PC-9 (cell line): ENCODE data around the gene SYAP1. TPM values are rescaled to one million over a fixed set of nuclear protein-coding genes. Genes with fewer than 3 reads are reported as not detected.

Experiments
- BruUV-seq: library from RNA; stranded (reverse); fragments of 400-500 nt; replicated peaks from 2 replicates; lab custom pipeline; 2021; lab: Mats Ljungman, UMichigan
- CTCF ChIA-PET: fragments of 300-600 bp; sonication (Branson Sonifier 250); formaldehyde crosslinking; loops from one replicate; lab custom pipeline; 2022; ENCODE audit warnings: antibody characterized with exemption; lab: Charles Lee
- POLR2A ChIA-PET: fragments of 300-600 bp; sonication (Branson Sonifier 250); formaldehyde crosslinking; loops from one replicate; lab custom pipeline; 2022; ENCODE audit warnings: antibody characterized with exemption; ENCODE audit not compliant: unreplicated experiment; lab: Charles Lee
- DNase-seq, 2 experiments: peaks; one replicate each; pipeline versions ENCODE4 v3.0.0 to v3.0.0-alpha.2; 2015 to 2022; ENCODE audit warnings: mixed read lengths in 1 of 2
- H2AFZ ChIP-seq: fragments of 200-600 bp; sonication (generic); 2 replicates; pipeline ENCODE4 v1.8.1; 2017; ENCODE audit warnings: antibody characterized with exemption
- H3F3A ChIP-seq: fragments of 200-600 bp; sonication (generic); 2 replicates; pipeline ENCODE4 v1.8.1; 2017; ENCODE audit warnings: antibody characterized with exemption, mild to moderate bottlenecking, low read depth; ENCODE audit not compliant: insufficient read depth
- H3K27ac ChIP-seq: fragments of 200-600 bp; sonication (generic); 2 replicates; pipeline ENCODE4 v1.6.1; 2016; ENCODE audit warnings: mixed run types
- H3K27me3 ChIP-seq: fragments of 200-600 bp; sonication (generic); 2 replicates; pipeline ENCODE4 v1.6.1; 2016; ENCODE audit warnings: low read depth, mixed run types; ENCODE audit not compliant: insufficient read depth
- H3K36me3 ChIP-seq: fragments of 200-600 bp; sonication (generic); 2 replicates; pipeline ENCODE4 v1.6.1; 2016; ENCODE audit warnings: low read depth, mixed run types
- H3K4me1 ChIP-seq: fragments of 200-600 bp; sonication (generic); replicated peaks from 2 replicates; pipeline ENCODE4 v1.6.1; 2016; ENCODE audit warnings: mixed run types; ENCODE audit not compliant: insufficient read depth
- H3K4me2 ChIP-seq: fragments of 200-600 bp; sonication (generic); 2 replicates; pipeline ENCODE4 v1.6.1; 2017; ENCODE audit warnings: mixed run types
- H3K4me3 ChIP-seq: fragments of 200-600 bp; sonication (generic); 2 replicates; pipeline ENCODE4 v1.6.1; 2016; ENCODE audit warnings: mixed run types
- H3K79me2 ChIP-seq: fragments of 200-600 bp; sonication (generic); 2 replicates; pipeline ENCODE4 v1.6.1; 2017; ENCODE audit warnings: low read depth, mixed run types
- H3K9me2 ChIP-seq: fragments of 200-600 bp; sonication (generic); 2 replicates; pipeline ENCODE4 v1.8.1; 2017; ENCODE audit warnings: mild to moderate bottlenecking; ENCODE audit not compliant: insufficient read depth
- H3K9me3 ChIP-seq: fragments of 200-600 bp; sonication (generic); 2 replicates; pipeline ENCODE4 v1.8.1; 2016; ENCODE audit warnings: low read depth; ENCODE audit not compliant: insufficient read depth
- H4K20me1 ChIP-seq: fragments of 200-600 bp; sonication (generic); 2 replicates; pipeline ENCODE4 v1.8.1; 2017; ENCODE audit not compliant: insufficient read depth
- CTCF ChIP-seq: fragments of 200-600 bp; sonication (generic); conservative IDR thresholded peaks from 2 replicates; pipeline ENCODE4 v1.6.1; 2017; ENCODE audit warnings: mixed run types, antibody characterized with exemption, mild to moderate bottlenecking, moderate library complexity
- EZH2 ChIP-seq: fragments of 200-600 bp; sonication (generic); IDR thresholded peaks from 2 replicates; pipeline ENCODE4 v1.8.0; 2017; ENCODE audit warnings: antibody characterized with exemption, low read depth
- intact Hi-C: fragments of 100-400 bp; cut with micrococcal nuclease; formaldehyde crosslinking; loops from one replicate; pipeline ENCODE4 v1.10.0; 2022; ENCODE audit not compliant: unreplicated experiment
- total RNA-seq: library from RNA; stranded (reverse); gene quantifications from 2 replicates; pipeline ENCODE4 v1.2.3, GENCODE V29; 2021

The SYAP1 gene
- total RNA-seq, 1 experiment from 2014 or later, result 41.2 TPM

- Histone ChIP-seq H3K27me3 (no peaks in the 10 kb centered on the region), H3F3A (no peaks in the 10 kb centered on the region), H3K4me2 (no peak overlapping the region), H3K36me3 (no peaks in the 10 kb centered on the region), H3K4me3 (no peak overlapping the region), H3K9me2 (no peaks in the 10 kb centered on the region), H3K27ac (no peak overlapping the region), H3K4me1 (no peaks in the 10 kb centered on the region), H4K20me1 (no peaks in the 10 kb centered on the region; the same call in 1 of the 2 replicates), H3K79me2 (peaks cover 54% of the 10 kb centered on the region), H2AFZ (no peak overlapping the region), H3K9me3 (no peaks in the 10 kb centered on the region)
- no peak for DNase-seq
- BruUV-seq, result no TSS peak
- POLR2A ChIA-PET, result no interaction called here
- TF ChIP-seq EZH2 (no peak), CTCF (no peak)
- intact Hi-C loops, result no loop called here
- CTCF ChIA-PET, result no interaction called here
Observed at GRCh38 chrX:16727637-16728036, 8.2 kb downstream of the SYAP1 start.

- POLR2A ChIA-PET, result interaction anchor here (0.7 kb wide), 1 partner anchor 78 kb away, joined by 3 read pairs; no protein-coding TSS in a partner anchor
- no TSS peak for BruUV-seq
- Histone ChIP-seq H3K4me1 (no peaks in the 10 kb centered on the region), H2AFZ (no peak overlapping the region), H3F3A (no peaks in the 10 kb centered on the region), H3K79me2 (peaks cover 28% of the 10 kb centered on the region; the same call in 1 of the 2 replicates), H3K36me3 (no peaks in the 10 kb centered on the region), H3K27ac (no peak overlapping the region), H3K4me3 (no peak overlapping the region), H3K27me3 (no peaks in the 10 kb centered on the region), H3K9me3 (no peaks in the 10 kb centered on the region), H3K9me2 (no peaks in the 10 kb centered on the region), H3K4me2 (no peak overlapping the region), H4K20me1 (no peaks in the 10 kb centered on the region)
- CTCF ChIA-PET, result no interaction called here
- TF ChIP-seq EZH2, result no peak
- no peak for TF ChIP-seq CTCF
- intact Hi-C loops, result no loop called here
- no peak for DNase-seq
Observed at GRCh38 chrX:16730450-16730849, 11.0 kb downstream of the SYAP1 start.

GRCh38 chrX:16733013-16733412 lies 13.6 kb downstream of the SYAP1 start:
- Histone ChIP-seq H2AFZ (no peak overlapping the region), H3F3A (no peaks in the 10 kb centered on the region), H4K20me1 (no peaks in the 10 kb centered on the region), H3K4me2 (no peak overlapping the region), H3K79me2 (peaks cover 11% of the 10 kb centered on the region; the same call in 1 of the 2 replicates), H3K36me3 (no peaks in the 10 kb centered on the region; the same call in 1 of the 2 replicates), H3K27ac (no peak overlapping the region), H3K9me2 (no peaks in the 10 kb centered on the region), H3K4me3 (no peak overlapping the region), H3K9me3 (no peaks in the 10 kb centered on the region), H3K27me3 (no peaks in the 10 kb centered on the region), H3K4me1 (no peaks in the 10 kb centered on the region)
- no peak for DNase-seq
- TF ChIP-seq EZH2 (no peak), CTCF (no peak)
- CTCF ChIA-PET, result no interaction called here
- intact Hi-C loops, result no loop called here
- POLR2A ChIA-PET, result no interaction called here
- BruUV-seq, result no TSS peak
